GM18870 (cell line): Measurements from ENCODE around the gene ERP27.

ENCODE experiments used
- ATAC-seq: cut with Tn5 transposase; IDR thresholded peaks from one replicate; pipeline ENCODE4 v1.9.1; 2021; ENCODE audit warnings: moderate library complexity; ENCODE audit not compliant: unreplicated experiment

ERP27 gene

GRCh38 chr12:14937014-14937413, 1.3 kb downstream of the ERP27 start:
- no peak for ATAC-seq

- ATAC-seq, result no peak
Observed at GRCh38 chr12:14936224-14936861, 2.0 kb downstream of the ERP27 start.

GRCh38 chr12:14935031-14935430, 3.3 kb downstream of the ERP27 start:
- ATAC-seq, result no peak

- no peak for ATAC-seq
Observed at GRCh38 chr12:14934511-14934910, 3.8 kb downstream of the ERP27 start.

- no peak for ATAC-seq
Observed at GRCh38 chr12:14931791-14932560, 6.4 kb downstream of the ERP27 start.

GRCh38 chr12:14931359-14931758, 7.0 kb downstream of the ERP27 start:
- ATAC-seq, result no peak

- no peak for ATAC-seq
Observed at GRCh38 chr12:14930299-14930698, 8.0 kb downstream of the ERP27 start.

GRCh38 chr12:14928931-14929330, 9.4 kb downstream of the ERP27 start:
- no peak for ATAC-seq

GRCh38 chr12:14927267-14927666, 11.1 kb downstream of the ERP27 start:
- no peak for ATAC-seq

- no peak for ATAC-seq
Observed at GRCh38 chr12:14924541-14924940, 13.8 kb downstream of the ERP27 start.

GRCh38 chr12:14923944-14924343, 14.4 kb downstream of the ERP27 start:
- ATAC-seq, result no peak

GRCh38 chr12:14921218-14921617, 17.1 kb downstream of the ERP27 start:
- ATAC-seq, result peak; percentile 70

GRCh38 chr12:14920475-14921126, 17.7 kb downstream of the ERP27 start:
- peak; percentile 47 for ATAC-seq

GRCh38 chr12:14919455-14919854, 18.9 kb downstream of the ERP27 start:
- no peak for ATAC-seq

GRCh38 chr12:14915736-14916135, 22.6 kb downstream of the ERP27 start:
- no peak for ATAC-seq

GRCh38 chr12:14913381-14913781, 25.0 kb downstream of the ERP27 start:
- ATAC-seq, result no peak

- ATAC-seq, result no peak
Observed at GRCh38 chr12:14911131-14911530, 27.2 kb downstream of the ERP27 start.

GRCh38 chr12:14910090-14910915, 28.0 kb downstream of the ERP27 start:
- ATAC-seq, result no peak

GRCh38 chr12:14907953-14908352, 30.4 kb downstream of the ERP27 start:
- ATAC-seq, result no peak

- ATAC-seq, result no peak
Observed at GRCh38 chr12:14906114-14906513, 32.2 kb downstream of the ERP27 start.
